T-helper 22 cell (primary cell): ENCODE results near the gene DRAM1.

Source experiments
- DNase-seq: peaks from one replicate; pipeline ENCODE4 v3.0.0-alpha.2; 2020; ENCODE audit warnings: low read depth

DRAM1 gene

GRCh38 chr12:101941306-101942249 lies 64.2 kb downstream of the DRAM1 start:
- no peak for DNase-seq

- no peak for DNase-seq
These were observed 64.8 kb downstream of the DRAM1 start for GRCh38 chr12:101942250-101942605.

GRCh38 chr12:101945369-101946232 lies 68.2 kb downstream of the DRAM1 start:
- no peak for DNase-seq

GRCh38 chr12:101946233-101946611 lies 68.8 kb downstream of the DRAM1 start:
- DNase-seq: no peak

- no peak for DNase-seq
These were observed 69.9 kb downstream of the DRAM1 start for GRCh38 chr12:101947316-101947715.

GRCh38 chr12:101948365-101948764 lies 71.0 kb downstream of the DRAM1 start:
- DNase-seq: no peak

- DNase-seq: no peak
These were observed 73.8 kb downstream of the DRAM1 start for GRCh38 chr12:101951002-101951670.

- DNase-seq: no peak
These were observed 76.7 kb downstream of the DRAM1 start for GRCh38 chr12:101954113-101954512.

GRCh38 chr12:101954676-101955075 lies 77.3 kb downstream of the DRAM1 start:
- DNase-seq: no peak

- DNase-seq: no peak
These were observed 80.0 kb downstream of the DRAM1 start for GRCh38 chr12:101957252-101957959.

GRCh38 chr12:101959607-101960006 lies 82.2 kb downstream of the DRAM1 start:
- DNase-seq: no peak

- DNase-seq: no peak
These were observed 85.1 kb downstream of the DRAM1 start for GRCh38 chr12:101962486-101962885.

- DNase-seq: no peak
These were observed 86.3 kb downstream of the DRAM1 start for GRCh38 chr12:101963697-101964096.

GRCh38 chr12:101966496-101966895 lies 89.1 kb downstream of the DRAM1 start:
- DNase-seq: no peak

- DNase-seq: no peak
These were observed 90.1 kb downstream of the DRAM1 start for GRCh38 chr12:101967506-101967905.

- DNase-seq: no peak
These were observed 91.4 kb downstream of the DRAM1 start for GRCh38 chr12:101968770-101969169.
